HL-60 (cell line): Measurements from ENCODE around the gene DNASE1.

Experiments
- DNase-seq, 2 experiments: peaks; one replicate each; pipeline ENCODE4 v3.0.0-alpha.2; 2010 to 2020; ENCODE audit warnings: low read depth in 1 of 2, low spot score in 1 of 2
- H3K27ac ChIP-seq: fragments of 250-450 bp; sonication (Bioruptor Pico); replicated peaks from 2 replicates; pipeline ENCODE4 v1.5.1; 2020; ENCODE audit warnings: mild to moderate bottlenecking, moderate library complexity
- H3K27me3 ChIP-seq: fragments of 250-450 bp; sonication (Bioruptor Pico); 2 replicates; pipeline ENCODE4 v1.5.1; 2021; ENCODE audit warnings: mild to moderate bottlenecking, moderate library complexity; ENCODE audit not compliant: insufficient read depth, poor library complexity, severe bottlenecking
- H3K4me3 ChIP-seq: replicated peaks from 2 replicates; pipeline ENCODE4 v1.5.1; 2011; ENCODE audit warnings: mild to moderate bottlenecking, control low read depth, low read length; ENCODE audit not compliant: insufficient read depth
- CTCF ChIP-seq: IDR thresholded peaks from one replicate; pipeline ENCODE4 v1.5.1; 2011; ENCODE audit warnings: low read length, control low read depth, inconsistent platforms; ENCODE audit not compliant: insufficient read depth
- GABPA ChIP-seq: IDR thresholded peaks from 2 replicates; pipeline ENCODE4 v1.6.1; 2012; ENCODE audit warnings: low read depth
- POLR2AphosphoS5 ChIP-seq: IDR thresholded peaks from 2 replicates; pipeline ENCODE4 v1.6.1; 2012; ENCODE audit warnings: low read depth
- REST ChIP-seq: IDR thresholded peaks from 2 replicates; pipeline ENCODE4 v1.6.1; 2012; ENCODE audit warnings: low read depth; ENCODE audit not compliant: insufficient replicate concordance
- SPI1 ChIP-seq: IDR thresholded peaks from 2 replicates; pipeline ENCODE4 v1.6.1; 2012; ENCODE audit warnings: low read depth, mild to moderate bottlenecking, borderline replicate concordance

DNASE1 gene

GRCh38 chr16:3690980-3691720 lies 36.7 kb downstream of the DNASE1 start:
- Histone ChIP-seq H3K27ac (no peak overlapping the region), H3K4me3 (no peak overlapping the region), H3K27me3 (no peaks in the 10 kb centered on the region)
- TF ChIP-seq SPI1, result no peak
- TF ChIP-seq GABPA, result no peak
- no peak for TF ChIP-seq CTCF
- TF ChIP-seq POLR2AphosphoS5, result 0 out of 2 replicates have a peak, but pooled peaks have one; percentile 5
- no peak for DNase-seq

- H3K4me3 ChIP-seq, result no peak overlapping the region
- TF ChIP-seq CTCF, result no peak
- TF ChIP-seq REST, result no peak
- no peak for TF ChIP-seq SPI1
- no peak for TF ChIP-seq POLR2AphosphoS5
- TF ChIP-seq GABPA, result no peak
- H3K27ac ChIP-seq, result no peak overlapping the region
- H3K27me3 ChIP-seq, result no peaks in the 10 kb centered on the region
- no peak for DNase-seq
Observed at GRCh38 chr16:3691761-3692160, 37.3 kb downstream of the DNASE1 start.

- no peaks in the 10 kb centered on the region for H3K27me3 ChIP-seq
- no peak overlapping the region for H3K4me3 ChIP-seq
- no peak for TF ChIP-seq GABPA
- TF ChIP-seq REST, result no peak
- H3K27ac ChIP-seq, result no peak overlapping the region
- DNase-seq, result no peak
Observed at GRCh38 chr16:3694051-3694450, 39.6 kb downstream of the DNASE1 start.

GRCh38 chr16:3695610-3696369 lies 41.3 kb downstream of the DNASE1 start:
- TF ChIP-seq GABPA (no peak), REST (no peak), CTCF (no peak), POLR2AphosphoS5 (no peak), SPI1 (no peak)
- Histone ChIP-seq H3K27ac (no peak overlapping the region), H3K4me3 (no peak overlapping the region), H3K27me3 (no peaks in the 10 kb centered on the region)
- no peak for DNase-seq
